WTC11 (cell line): ENCODE results near the gene WNT8A. TPM values are rescaled to one million over a fixed set of nuclear protein-coding genes. Genes with fewer than 3 reads are reported as not detected.
"Not testable (repeated sequence)": the region's sequence is repeated elsewhere in the genome, so short reads cannot be mapped to it uniquely, and the experiment has no call there.

Experiments
- ATAC-seq: fragments of 200-7000 bp; cut with Tn5 transposase; 2 replicates; pipeline ENCODE4 v1.10.0; 2021; ENCODE audit warnings: mild to moderate bottlenecking, moderate library complexity
- CTCF ChIA-PET: fragments of 300-600 bp; sonication (Branson Sonifier 250); formaldehyde crosslinking; loops from one replicate; lab custom pipeline; 2021; ENCODE audit warnings: antibody characterized with exemption; lab: Charles Lee
- POLR2A ChIA-PET: fragments of 350-600 bp; sonication (Branson Sonifier 250); formaldehyde crosslinking; loops from one replicate; lab custom pipeline; 2021; ENCODE audit warnings: antibody characterized with exemption; lab: Charles Lee
- DNase-seq: peaks from one replicate; pipeline ENCODE4 v3.0.0; 2021; ENCODE audit warnings: low spot score
- H3K27ac Mint-ChIP-seq: 2 replicates; pipeline ENCODE4 v1.8.0; 2021; ENCODE audit warnings: mixed read lengths
- H3K27me3 Mint-ChIP-seq: 2 replicates; pipeline ENCODE4 v1.8.0; 2021; ENCODE audit warnings: low read depth, mild to moderate bottlenecking, moderate library complexity, mixed read lengths
- H3K36me3 Mint-ChIP-seq: 2 replicates; pipeline ENCODE4 v1.8.0; 2021; ENCODE audit warnings: mixed read lengths
- H3K4me1 Mint-ChIP-seq: 2 replicates; pipeline ENCODE4 v1.8.0; 2022; ENCODE audit warnings: mixed read lengths
- H3K4me3 Mint-ChIP-seq: 2 replicates; pipeline ENCODE4 v1.8.0; 2021; ENCODE audit warnings: mild to moderate bottlenecking, moderate library complexity, mixed read lengths
- H3K9me3 Mint-ChIP-seq: 2 replicates; pipeline ENCODE4 v1.8.0; 2021; ENCODE audit warnings: mixed read lengths
- ATF2 ChIP-seq: sonication (generic); formaldehyde crosslinking; IDR thresholded peaks from 2 replicates; pipeline ENCODE4 v1.8.1; 2022; ENCODE audit warnings: low read depth, missing genetic modification reagents, borderline replicate concordance
- CREB1 ChIP-seq: sonication (generic); formaldehyde crosslinking; IDR thresholded peaks from 2 replicates; pipeline ENCODE4 v1.8.0; 2023; ENCODE audit warnings: mild to moderate bottlenecking, missing genetic modification reagents
- CREM ChIP-seq: sonication (generic); formaldehyde crosslinking; IDR thresholded peaks from 2 replicates; pipeline ENCODE4 v1.8.1; 2022; ENCODE audit warnings: mild to moderate bottlenecking, missing genetic modification reagents, moderate library complexity
- CTCF ChIP-seq: fragments of 200-600 bp; IDR thresholded peaks from 2 replicates; pipeline ENCODE4 v1.8.0; 2022; ENCODE audit warnings: antibody characterized with exemption
- FOXP1 ChIP-seq: sonication (generic); formaldehyde crosslinking; IDR thresholded peaks from 2 replicates; pipeline ENCODE4 v1.8.0; 2022; ENCODE audit warnings: missing genetic modification reagents, mild to moderate bottlenecking, moderate library complexity, borderline replicate concordance
- GTF2I ChIP-seq: fragments of 250-450 bp; sonication (Bioruptor Pico); conservative IDR thresholded peaks from 2 replicates; pipeline ENCODE4 v1.4.0; 2021; ENCODE audit warnings: mild to moderate bottlenecking
- MAX ChIP-seq: sonication (generic); formaldehyde crosslinking; IDR thresholded peaks from 2 replicates; pipeline ENCODE4 v1.8.0; 2022; ENCODE audit warnings: mild to moderate bottlenecking, missing genetic modification reagents
- NR2C2 ChIP-seq: sonication (generic); formaldehyde crosslinking; IDR thresholded peaks from 2 replicates; pipeline ENCODE4 v1.8.0; 2022; ENCODE audit warnings: mild to moderate bottlenecking, missing genetic modification reagents
- RELA ChIP-seq: sonication (generic); formaldehyde crosslinking; IDR thresholded peaks from 2 replicates; pipeline ENCODE4 v1.8.1; 2022; ENCODE audit warnings: missing genetic modification reagents, mild to moderate bottlenecking, borderline replicate concordance
- SP1 ChIP-seq: sonication (generic); formaldehyde crosslinking; conservative IDR thresholded peaks from 2 replicates; pipeline ENCODE4 v1.8.1; 2022; ENCODE audit warnings: missing genetic modification reagents
- USF2 ChIP-seq: sonication (generic); formaldehyde crosslinking; IDR thresholded peaks from 2 replicates; pipeline ENCODE4 v1.8.1; 2023; ENCODE audit warnings: mild to moderate bottlenecking, missing genetic modification reagents, moderate library complexity
- ZNF138 ChIP-seq: sonication (generic); formaldehyde crosslinking; conservative IDR thresholded peaks from 2 replicates; pipeline ENCODE4 v1.8.1; 2022; ENCODE audit warnings: mild to moderate bottlenecking, moderate library complexity, missing genetic modification reagents
- ZNF416 ChIP-seq: fragments of 250-450 bp; sonication (Bioruptor Pico); IDR thresholded peaks from 2 replicates; pipeline ENCODE4 v1.9.0; 2021; ENCODE audit warnings: mild to moderate bottlenecking, inconsistent platforms
- total RNA-seq: library from RNA; stranded (reverse); gene quantifications from 3 replicates; pipeline ENCODE4 v1.2.3, GENCODE V29; 2021

The WNT8A gene
- total RNA-seq, 1 experiment from 2014 or later = not detected

- TF ChIP-seq FOXP1 (CRISPR knock-in tag) (no peak), ZNF138 (CRISPR knock-in tag) (no peak), MAX (CRISPR knock-in tag) (no peak), USF2 (no peak), GTF2I (CRISPR knock-in tag) (no peak), ATF2 (CRISPR knock-in tag) (no peak)
These were observed 15.9 kb upstream of the WNT8A start (continued) for GRCh38 chr5:138067945-138068344.

GRCh38 chr5:138068742-138069600 is 14.9 kb upstream of the WNT8A start:
- Mint-ChIP-seq H3K4me3 (no peak overlapping the region), H3K27ac (no peak overlapping the region), H3K9me3 (peaks cover 6% of the 10 kb centered on the region), H3K4me1 (peaks cover 2% of the 10 kb centered on the region; the same call in 1 of the 2 replicates), H3K36me3 (peaks cover 7% of the 10 kb centered on the region), H3K27me3 (peaks cover 4% of the 10 kb centered on the region; the same call in 1 of the 2 replicates)
- ChIA-PET CTCF (interaction anchor here (0.6 to 3.2 kb wide), 17 partner anchors 9 to 290 kb away, joined by 3 to 45 read pairs (median 4); partner anchors contain the start of gene WNT8A), POLR2A (no interaction called here)
- DNase-seq (peak; percentile 82), ATAC-seq (peak; percentile 84)
- no peak for TF ChIP-seq ZNF416 (CRISPR knock-in tag)
- TF ChIP-seq SP1 (CRISPR knock-in tag) = no peak
- peak; percentile 62 for TF ChIP-seq CTCF
- no peak for TF ChIP-seq CREB1

GRCh38 chr5:138070026-138070425 is 13.8 kb upstream of the WNT8A start:
- H3K4me1 Mint-ChIP-seq, DNase-seq, H3K27me3 Mint-ChIP-seq, H3K27ac Mint-ChIP-seq, H3K36me3 Mint-ChIP-seq, H3K9me3 Mint-ChIP-seq, H3K4me3 Mint-ChIP-seq, ATAC-seq, POLR2A ChIA-PET: not testable (repeated sequence)
- CTCF ChIA-PET = interaction anchor here (1.2 to 3.2 kb wide), 4 partner anchors 8 to 34 kb away, joined by 4 to 45 read pairs (median 10); partner anchors contain the start of gene WNT8A

GRCh38 chr5:138077064-138077696 is 6.7 kb upstream of the WNT8A start:
- ATAC-seq (peak; percentile 68), DNase-seq (peak; percentile 74)
- H3K9me3 Mint-ChIP-seq = no peaks in the 10 kb centered on the region
- TF ChIP-seq RELA = no peak
- TF ChIP-seq CREM (CRISPR knock-in tag) = no peak
- peak; percentile 69 for TF ChIP-seq CTCF
- no peak for TF ChIP-seq NR2C2 (CRISPR knock-in tag)
- H3K4me3 Mint-ChIP-seq = no peak overlapping the region
- POLR2A ChIA-PET = no interaction called here
- no peaks in the 10 kb centered on the region for H3K36me3 Mint-ChIP-seq
- H3K4me1 Mint-ChIP-seq = peaks cover 20% of the 10 kb centered on the region
- peaks cover 14% of the 10 kb centered on the region for H3K27me3 Mint-ChIP-seq
- CTCF ChIA-PET = interaction anchor here (0.6 to 3.9 kb wide), 13 partner anchors 12 to 448 kb away, joined by 3 to 83 read pairs (median 4); partner anchors contain the start of gene NME5
- no peak overlapping the region for H3K27ac Mint-ChIP-seq
